Endometrial microvascular endothelial cells (primary cell): ENCODE data around the gene ATXN7L1. TPM values are rescaled to one million over a fixed set of nuclear protein-coding genes. Genes with fewer than 3 reads are reported as not detected.

Experiments used
- in situ Hi-C: cut with HindIII; loops from 2 replicates; pipeline ENCODE4 v1.10.0; 2017; ENCODE audit warnings: low sequenced_read_pairs, low pct_unique_long_range_greater_than_20kb; ENCODE audit errors: inconsistent ontology term
- total RNA-seq: library from RNA; depleted of rRNA; stranded (reverse); fragments of >200 nt; gene quantifications from one replicate; pipeline ENCODE4 v1.2.3, GENCODE V29; 2015; ENCODE audit errors: inconsistent ontology term

The ATXN7L1 gene
- total RNA-seq, 1 donor from 2014 or later = 4.8 TPM

DNA sequence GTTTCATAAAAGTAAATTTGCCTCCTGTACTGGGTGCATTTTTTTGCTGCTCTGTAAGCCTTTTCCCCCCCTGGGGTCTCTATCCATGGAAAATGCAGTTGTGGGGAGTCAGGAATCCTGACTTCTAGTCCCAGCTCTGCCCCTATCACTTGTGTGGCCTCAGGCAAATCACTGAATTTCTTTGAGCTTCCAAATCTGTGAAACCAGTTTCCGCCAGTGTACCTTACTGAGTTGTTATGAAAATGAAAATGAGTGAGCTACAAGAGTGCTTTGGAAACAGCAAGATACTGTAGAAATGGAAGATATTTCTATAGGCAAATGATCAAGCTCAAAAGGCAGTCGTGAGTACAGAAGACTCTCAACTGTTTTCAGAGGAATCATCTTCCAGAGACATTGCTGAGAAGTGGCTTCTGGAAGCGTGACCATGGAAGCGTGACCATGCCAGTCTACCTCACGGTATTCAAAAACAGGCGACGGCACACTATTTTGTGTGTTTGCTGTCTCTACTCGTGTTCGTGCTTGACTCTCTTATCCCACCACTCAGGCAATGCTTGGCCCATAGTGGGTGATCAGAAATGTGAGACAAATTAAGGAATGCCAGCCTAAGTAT is 107.4 kb downstream of the ATXN7L1 start:
- in situ Hi-C loops = no loop called here

DNA sequence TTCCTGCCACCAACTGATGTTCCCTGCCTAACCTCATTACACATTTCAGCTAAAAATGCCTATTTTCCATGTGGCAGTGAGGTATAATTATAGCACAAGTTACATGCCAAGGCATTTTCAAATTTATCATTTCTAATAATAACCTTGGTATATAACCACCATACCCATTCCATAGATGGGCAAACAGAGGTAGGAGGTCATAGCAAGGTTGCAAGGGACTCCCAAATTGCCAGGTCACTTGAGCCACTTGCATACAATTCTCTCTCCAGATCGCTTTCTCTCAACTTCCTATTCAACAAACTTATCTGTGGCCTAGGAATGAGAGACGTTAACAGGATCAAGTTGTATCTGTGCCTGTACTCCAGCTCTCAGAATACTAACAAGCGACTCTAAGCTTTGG is 108.3 kb downstream of the ATXN7L1 start:
- in situ Hi-C loops = no loop called here

DNA sequence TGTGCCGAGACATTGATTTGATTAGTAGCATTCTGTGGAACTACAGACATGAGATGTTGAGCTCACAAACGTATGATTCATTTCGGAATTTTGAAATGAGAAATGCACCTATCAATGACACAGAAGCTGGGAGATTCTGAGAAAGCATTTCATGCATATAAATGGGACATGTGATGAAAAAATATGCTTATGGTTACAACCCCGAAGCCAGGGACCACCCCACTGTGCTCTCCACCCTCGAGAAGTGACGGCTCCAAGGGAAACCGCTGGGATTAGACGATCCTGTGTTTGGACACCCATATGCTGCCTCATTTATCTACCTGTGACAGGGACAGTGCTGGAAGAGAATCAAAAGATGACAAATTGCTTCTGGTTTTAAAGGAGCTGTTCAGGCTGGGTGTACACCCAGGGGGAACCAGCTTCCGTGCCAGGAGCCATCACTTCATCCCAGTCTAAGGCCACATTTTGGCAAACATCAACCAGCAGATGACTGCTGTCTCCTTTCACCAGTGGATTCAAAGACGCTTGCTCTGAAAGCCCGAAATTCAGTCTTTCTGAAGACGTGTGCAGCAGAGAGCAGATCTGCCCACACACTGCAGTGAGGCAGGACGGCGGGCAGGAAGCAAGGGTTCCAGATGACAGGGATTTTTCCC is 109.9 kb downstream of the ATXN7L1 start:
- in situ Hi-C loops = no loop called here

DNA sequence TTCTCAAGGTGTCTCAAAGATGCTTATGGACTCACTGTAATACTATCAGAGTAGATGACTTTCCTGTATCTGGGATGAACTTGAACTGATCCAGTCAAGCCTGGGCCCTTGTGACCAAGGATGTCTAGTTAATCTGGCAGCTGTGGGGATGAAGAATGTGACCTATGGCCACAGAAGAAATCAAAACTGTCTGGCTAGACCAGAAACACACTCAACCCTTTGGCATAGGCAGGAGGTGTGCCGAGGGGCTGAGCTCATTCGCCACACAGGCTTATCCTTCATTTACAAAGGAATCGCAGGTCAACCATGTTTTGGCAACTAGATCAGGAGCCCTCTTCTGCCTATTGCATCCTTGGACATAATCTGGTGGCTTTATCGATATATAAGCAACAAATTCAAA is 110.6 kb downstream of the ATXN7L1 start:
- in situ Hi-C loops = no loop called here

DNA sequence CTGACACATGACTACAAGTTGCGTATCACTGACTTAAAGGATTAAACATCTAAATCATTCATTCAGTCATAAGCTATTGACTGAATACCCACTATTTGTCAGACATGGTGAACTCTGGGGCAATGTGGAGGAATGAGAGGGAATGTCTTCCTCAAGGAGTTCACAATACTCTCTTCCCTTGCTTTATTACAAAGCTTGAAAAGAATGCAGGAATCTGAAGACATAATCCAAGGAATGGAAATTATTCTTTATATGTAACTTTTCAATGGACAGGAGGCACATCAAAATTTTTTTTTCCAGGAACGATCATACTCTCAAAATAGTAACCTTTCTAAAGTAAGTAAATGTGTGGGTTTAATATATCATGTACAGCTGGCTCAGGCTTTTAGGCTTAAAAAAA is 111.9 kb downstream of the ATXN7L1 start:
- in situ Hi-C loops = no loop called here

DNA sequence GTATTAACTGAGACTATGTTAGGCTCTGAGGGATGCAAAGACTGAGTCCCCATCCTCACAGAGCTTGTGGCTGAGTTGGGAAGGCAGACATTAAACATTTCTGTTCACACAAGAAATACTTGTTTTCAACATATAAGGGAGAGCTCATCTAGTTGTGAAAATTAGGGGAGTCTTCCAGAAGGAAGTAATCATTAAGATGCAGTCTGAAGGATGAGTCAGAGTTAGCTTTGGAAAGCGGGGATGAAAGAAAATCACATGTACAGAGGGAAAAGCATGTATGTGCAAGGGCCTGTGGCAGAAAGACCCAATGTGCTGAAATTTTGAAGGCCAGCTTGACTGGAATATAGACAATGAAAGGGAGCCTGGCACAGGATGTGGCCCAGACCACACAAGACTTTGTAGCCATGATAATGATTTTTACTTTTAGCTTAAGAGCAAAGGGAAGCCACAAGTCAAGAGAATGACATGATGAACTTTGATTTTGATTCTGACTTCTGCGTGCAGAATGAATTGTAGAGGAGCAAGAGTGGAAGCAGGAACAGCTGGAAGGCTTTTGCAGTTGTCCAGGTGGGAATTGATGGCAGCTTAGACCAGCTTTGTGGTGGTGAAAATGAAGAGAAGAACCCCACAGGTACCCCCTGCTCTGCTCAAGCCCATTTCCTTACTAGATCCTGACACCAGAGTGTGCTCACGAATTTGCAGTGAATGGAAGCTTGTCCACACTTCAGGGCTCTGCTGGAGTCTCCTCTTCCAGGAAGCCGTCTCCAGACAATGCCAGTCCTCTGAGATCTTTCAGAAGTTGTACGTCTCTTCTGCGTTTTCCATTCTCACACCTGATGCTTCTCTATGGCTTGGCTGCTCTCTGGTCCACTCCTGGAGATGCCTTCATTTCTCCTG is 115.6 kb downstream of the ATXN7L1 start:
- in situ Hi-C loops = no loop called here

DNA sequence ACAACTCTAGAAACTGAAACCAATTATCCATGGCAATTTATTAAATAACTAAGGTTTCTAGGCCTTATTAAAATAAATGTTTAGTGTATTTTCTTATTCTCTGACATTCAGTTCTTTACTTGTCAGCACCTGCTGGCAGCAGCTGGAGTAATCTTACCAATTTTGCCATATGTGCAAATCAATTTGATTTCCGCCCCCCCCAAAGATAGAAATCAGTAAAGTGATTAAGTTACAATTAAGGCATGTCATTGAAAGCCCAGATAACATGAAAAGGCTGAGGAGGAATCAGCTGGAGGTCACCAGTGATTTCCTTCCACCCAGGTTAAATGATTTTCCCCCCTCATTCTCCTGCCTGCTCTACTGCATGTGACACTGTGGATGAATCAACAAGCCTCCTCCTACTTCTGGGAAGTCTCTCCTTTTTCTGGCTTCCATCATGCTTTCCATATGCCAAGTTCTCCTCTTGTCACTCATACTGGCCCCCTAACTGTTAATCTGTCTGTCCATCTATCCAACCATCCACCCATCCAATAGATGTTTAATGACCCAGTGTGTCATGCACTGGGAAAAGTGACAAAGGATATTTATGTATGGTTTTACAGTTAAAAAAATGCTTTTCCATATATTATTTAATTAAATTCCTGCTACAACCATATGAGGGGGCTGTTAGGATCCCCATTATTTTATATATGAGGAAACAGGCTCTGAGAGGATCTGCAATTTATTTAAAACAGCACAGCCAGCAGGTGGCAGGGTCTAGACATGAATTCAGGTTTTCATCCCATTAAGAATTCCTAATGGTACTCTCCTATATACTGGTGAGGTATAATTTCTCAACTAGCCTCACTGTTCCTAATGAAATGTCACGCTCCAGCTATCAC is 116.5 kb downstream of the ATXN7L1 start:
- in situ Hi-C loops = no loop called here

DNA sequence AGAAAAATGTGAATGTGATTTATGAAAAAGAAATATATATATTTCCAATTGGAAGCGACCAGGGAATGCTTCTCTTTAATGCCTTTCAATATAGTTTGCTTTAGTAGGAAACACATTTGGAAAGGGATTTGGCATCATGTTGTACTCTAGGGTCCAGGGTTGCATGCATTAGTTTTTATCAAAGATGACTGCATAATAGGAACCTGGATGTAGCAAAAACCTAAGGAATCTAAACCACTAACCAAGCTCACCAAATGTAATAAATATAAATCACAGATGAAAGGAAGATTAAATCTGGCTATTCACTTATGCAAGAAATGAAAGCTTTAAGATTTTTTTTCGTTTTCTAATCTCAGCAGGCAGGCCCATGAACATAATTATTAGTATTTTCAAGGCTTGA is 120.0 kb downstream of the ATXN7L1 start:
- in situ Hi-C loops = no loop called here

DNA sequence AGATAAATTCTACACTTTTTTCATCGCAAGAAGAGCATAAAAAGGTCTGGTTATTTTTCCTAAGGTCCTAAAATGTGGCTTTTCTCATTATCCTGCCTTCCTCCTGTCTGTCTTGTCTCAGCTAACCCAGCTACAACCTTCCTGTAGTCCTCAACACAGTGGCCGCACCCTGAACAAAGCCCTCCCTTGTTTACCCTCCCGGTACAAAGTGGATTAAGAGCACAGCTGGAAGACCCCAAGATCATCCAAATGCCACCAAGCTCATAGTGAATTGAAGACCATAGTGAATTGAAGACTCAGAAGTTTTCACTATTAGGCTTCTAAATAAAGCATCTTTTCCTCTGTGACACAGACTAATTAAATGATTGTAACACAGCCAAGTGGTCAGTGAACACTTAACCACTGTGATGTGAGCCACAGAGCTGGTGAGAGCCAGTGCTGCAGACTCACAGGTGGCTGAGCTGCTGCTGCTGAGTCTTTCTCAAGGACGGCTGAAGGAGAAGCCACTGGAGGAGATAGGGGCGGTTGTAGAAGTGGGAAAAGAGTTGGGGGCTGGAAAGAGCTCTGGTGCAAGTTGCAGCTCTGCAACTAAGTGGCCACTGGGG is 123.6 kb downstream of the ATXN7L1 start:
- in situ Hi-C loops = no loop called here

DNA sequence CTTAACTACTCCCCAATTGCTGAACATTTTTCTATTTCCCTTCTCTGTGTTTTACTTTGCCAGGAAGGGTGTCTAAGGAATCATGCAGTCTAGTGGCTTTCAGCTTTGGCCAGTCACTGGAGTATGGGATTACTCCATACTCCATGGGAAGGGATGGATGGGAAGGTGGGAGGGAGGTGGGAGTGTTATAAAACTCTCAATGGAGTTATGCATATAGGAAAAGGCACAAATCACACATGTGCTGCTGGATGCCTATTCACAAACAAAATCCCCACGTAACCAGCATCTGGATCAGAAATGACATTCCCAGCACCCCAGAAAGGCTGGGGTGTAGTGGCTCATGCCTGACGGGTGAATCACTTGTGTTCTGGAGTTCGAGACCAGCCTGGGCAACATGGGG is 125.3 kb downstream of the ATXN7L1 start:
- in situ Hi-C loops = no loop called here

DNA sequence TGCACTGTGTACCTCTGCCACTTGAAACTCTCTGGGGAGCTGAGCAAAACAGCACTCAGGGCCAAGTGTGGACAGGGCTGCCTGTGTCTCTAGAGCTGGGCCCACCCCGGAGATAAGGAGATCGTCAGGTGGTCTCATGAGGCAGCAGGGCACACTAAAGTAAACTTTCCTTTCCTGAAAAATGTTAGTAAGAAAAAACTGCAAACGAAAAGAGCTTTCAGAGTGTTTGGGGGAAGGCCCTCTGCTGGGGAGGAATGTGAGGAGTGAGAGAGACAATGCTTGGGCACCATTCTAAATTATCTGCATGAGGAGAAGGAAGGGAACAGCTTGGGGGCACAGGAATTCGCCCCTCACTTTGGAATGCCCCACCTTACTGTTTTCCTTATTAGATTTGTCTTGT is 127.7 kb downstream of the ATXN7L1 start:
- in situ Hi-C loops = no loop called here

DNA sequence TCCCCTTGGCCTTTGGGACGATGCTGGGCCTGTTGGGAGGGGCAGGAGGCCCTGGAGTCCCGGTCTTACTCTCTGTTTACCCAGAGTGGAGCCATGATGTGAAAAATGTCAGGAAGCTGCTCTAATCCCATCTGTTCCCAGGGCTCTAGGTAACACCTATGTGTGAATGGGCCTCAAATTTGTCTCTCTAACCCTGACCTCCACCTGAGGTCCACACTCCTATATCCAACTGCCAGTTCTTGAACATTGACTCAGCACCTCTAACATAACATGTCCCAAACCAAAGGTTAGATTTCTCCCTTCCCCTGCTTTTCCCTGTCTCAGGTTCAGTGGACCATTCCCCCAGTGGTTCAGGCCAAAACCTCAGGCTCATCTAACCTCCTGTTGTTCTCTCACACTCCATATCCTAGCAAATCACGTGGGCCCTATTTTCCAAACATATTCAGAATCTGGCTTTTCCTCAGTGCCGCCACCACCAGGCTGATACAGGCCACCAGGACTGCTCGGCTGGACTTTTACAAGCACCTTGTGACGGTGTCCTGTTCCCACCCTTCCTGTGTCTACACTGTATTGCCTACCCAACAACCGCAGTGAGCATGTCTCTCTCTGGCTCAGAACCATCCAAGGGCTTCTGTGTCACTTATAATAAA is 130.6 kb downstream of the ATXN7L1 start:
- in situ Hi-C loops = no loop called here

DNA sequence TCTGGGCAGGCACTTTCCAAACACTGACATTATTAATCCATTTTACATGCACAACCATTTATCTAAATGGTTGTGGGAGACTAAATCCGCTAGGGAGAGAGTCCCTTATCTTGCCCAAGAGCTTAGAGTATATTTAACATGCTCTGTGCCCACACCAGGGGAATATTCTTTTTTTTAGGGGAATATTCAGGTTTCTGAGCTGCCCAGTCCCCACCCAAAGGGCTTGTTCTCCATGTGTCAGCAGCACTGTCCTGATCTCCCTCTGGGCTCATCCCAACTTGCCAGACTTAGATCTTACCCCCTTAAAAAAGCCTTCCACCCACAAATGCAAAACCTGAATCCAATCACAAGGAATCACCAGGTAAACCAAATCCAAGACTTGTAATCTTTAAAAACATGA is 132.1 kb downstream of the ATXN7L1 start:
- in situ Hi-C loops = no loop called here

DNA sequence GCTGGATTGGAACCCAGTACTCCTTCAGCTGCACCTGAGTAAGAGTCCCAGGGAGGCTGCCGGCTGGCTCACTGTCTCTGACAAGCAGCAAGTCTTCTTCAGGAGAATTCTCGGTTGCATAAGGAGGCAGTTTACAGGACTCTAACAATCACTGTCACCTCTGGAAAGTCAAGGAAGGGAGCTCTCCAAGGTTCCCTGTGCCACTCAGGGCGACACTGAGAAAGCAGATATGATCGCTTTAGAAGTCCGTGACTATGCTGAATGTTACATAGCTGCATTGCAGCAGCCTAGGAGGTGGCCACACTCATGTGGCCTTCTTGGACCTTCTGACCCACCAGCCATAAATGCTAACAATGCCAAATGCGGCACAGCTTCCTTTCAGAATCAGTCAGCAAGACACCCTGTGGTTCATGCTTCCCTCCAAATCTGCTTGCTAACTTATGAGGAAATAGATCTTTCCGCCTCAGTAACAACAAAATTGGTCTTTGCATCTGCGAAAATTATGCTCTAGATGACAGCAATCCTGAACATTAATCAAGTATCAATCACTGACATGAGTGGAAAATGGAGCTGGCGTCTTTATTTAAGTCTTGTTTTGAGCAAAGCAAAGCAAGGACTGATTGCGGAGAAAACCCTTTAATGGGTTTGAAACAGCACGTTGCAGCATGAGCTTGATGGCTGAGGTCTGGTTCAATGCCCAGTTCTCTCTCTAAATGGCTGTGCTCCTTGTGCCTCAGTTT is 132.9 kb downstream of the ATXN7L1 start:
- in situ Hi-C loops = no loop called here

DNA sequence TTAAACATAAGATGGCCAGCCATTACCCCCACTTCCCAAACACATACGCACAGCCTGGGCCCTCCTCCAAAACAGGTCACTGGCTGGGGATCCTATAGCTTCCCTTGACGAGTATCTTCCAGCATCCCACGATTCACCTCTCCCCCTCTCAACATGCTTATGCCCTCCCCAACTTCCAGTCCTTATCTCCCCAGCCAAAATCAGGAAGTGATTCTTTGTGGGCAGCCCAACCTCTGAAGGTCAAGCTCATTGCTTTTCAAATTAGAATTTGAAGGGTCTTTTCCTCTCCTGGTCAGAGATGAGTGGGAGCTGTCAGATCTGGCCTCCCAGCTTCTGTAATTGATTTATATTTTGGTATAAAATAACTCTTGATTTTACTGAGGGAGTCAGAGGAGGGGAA is 133.6 kb downstream of the ATXN7L1 start:
- in situ Hi-C loops = no loop called here

DNA sequence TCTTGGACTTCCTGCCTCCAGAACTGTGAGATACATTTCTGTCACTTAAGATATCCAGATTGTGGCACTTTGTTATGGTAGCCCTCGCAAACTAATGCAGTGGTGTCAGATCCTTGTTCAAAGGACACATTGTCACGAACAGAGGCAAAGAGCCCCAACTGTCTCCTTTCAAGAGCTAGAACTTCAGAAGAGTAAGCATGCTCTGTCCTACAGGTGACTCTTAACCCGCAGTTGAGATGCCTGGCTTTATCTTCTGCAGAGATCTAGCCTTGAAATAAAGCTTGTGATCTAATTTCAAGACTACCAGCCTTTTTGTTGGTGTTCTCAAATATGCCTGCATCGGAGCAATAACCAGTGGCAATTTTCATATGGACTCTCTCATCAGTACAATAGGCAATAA is 134.4 kb downstream of the ATXN7L1 start:
- in situ Hi-C loops = no loop called here

DNA sequence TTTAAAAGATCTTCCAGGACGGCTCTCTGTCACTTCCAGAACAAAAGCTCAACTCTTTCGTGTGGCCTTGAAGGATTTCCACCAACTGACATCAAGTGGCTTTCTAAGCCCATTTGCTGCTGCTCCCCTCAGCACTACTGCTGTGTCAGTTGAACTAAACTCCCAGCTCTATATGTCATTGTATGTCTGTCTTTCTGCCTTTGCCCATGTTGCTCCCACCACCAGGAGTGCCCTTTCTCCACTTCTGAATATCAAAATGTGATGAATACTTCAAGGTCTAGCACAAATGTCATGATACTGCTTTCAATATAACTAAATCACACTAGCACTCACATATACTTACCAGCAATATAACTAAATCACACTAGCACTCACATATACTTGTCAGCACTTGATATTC is 138.3 kb downstream of the ATXN7L1 start:
- in situ Hi-C loops = no loop called here

DNA sequence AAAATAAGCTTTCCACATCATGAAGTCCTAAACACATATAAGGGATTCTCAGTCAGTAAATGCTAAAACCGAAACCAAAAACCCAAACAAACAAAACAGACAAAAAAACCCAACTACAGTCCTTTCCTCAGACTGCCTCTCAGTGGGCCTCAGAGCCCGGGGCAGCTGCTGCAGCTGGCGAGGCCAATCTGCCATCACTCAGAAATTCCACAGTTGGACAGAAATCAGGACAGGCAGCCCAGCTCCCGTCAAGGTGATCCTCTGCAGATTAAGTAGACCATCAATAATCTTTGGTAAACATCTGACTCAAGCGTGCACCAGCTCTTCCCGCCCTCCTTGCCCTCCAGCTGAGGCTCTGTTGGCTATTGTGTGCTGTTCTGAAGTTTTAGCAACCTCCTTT is 142.2 kb downstream of the ATXN7L1 start:
- in situ Hi-C loops = no loop called here
